K562 (cell line): ENCODE results near the gene HCCS.

ENCODE experiments used
- CREM ChIP-seq: IDR thresholded peaks from 2 replicates; pipeline ENCODE4 v1.6.1; 2014; ENCODE audit warnings: antibody characterized with exemption, low read depth
- CTCF ChIP-seq, 3 experiments: IDR thresholded peaks in 2 of 3; conservative IDR thresholded peaks in 1 of 3; 2 replicates each; pipeline ENCODE4 v1.5.1; 2011 to 2012; ENCODE audit warnings: low read length in 3 of 3, mild to moderate bottlenecking in 3 of 3, control low read depth in 2 of 3, improper control_type of control experiment in 1 of 3, inconsistent platforms in 1 of 3, low read depth in 1 of 3, mixed read lengths in 1 of 3, moderate library complexity in 1 of 3; ENCODE audit not compliant: insufficient read depth in 2 of 3
- EZH2 ChIP-seq: IDR thresholded peaks from 2 replicates; pipeline ENCODE4 v1.6.1; 2012; ENCODE audit warnings: low read depth, mild to moderate bottlenecking, inconsistent platforms, low read length, borderline replicate concordance
- HDAC6 ChIP-seq: IDR thresholded peaks from 2 replicates; pipeline ENCODE4 v1.6.1; 2012; ENCODE audit warnings: low read depth, mild to moderate bottlenecking, control low read depth, inconsistent platforms, low read length, moderate library complexity
- HDGF ChIP-seq: fragments of 450-650 bp; IDR thresholded peaks from 2 replicates; pipeline ENCODE4 v1.6.1; 2016
- MCM5 ChIP-seq: fragments of 450-650 bp; IDR thresholded peaks from 2 replicates; pipeline ENCODE4 v1.6.1; 2016; ENCODE audit warnings: low read depth
- POLR2AphosphoS2 ChIP-seq: IDR thresholded peaks from 2 replicates; pipeline ENCODE4 v1.6.1; 2012; ENCODE audit warnings: low read length, improper control_type of control experiment
- SP1 ChIP-seq: sonication (generic); formaldehyde crosslinking; IDR thresholded peaks from 2 replicates; pipeline ENCODE4 v1.8.1; 2022; ENCODE audit warnings: mild to moderate bottlenecking, missing genetic modification reagents
- ZNF124 ChIP-seq: sonication (generic); formaldehyde crosslinking; IDR thresholded peaks from 2 replicates; pipeline ENCODE4 v1.8.1; 2022; ENCODE audit warnings: missing genetic modification reagents
- ZNF561 ChIP-seq: fragments of 450-650 bp; formaldehyde crosslinking; conservative IDR thresholded peaks from 2 replicates; pipeline ENCODE4 v1.4.0; 2020; ENCODE audit warnings: mild to moderate bottlenecking, moderate library complexity

GRCh38 chrX:11097933-11098332 is 13.2 kb upstream of the HCCS start:
- TF ChIP-seq HDAC6: no peak
- TF ChIP-seq EZH2: no peak
- TF ChIP-seq POLR2AphosphoS2: no peak
- TF ChIP-seq ZNF561: no peak
- no peak for TF ChIP-seq ZNF124 (CRISPR knock-in tag)
- TF ChIP-seq CTCF (IDR thresholded peaks at IDR 0.05 in 2 of 3, conservative IDR thresholded peaks at IDR 0.05 in 1 of 3; ENCODE audit: insufficient read depth in 2 of 3, low read depth in 1 of 3, low read length in 3 of 3): no peak
- TF ChIP-seq CREM: no peak
- TF ChIP-seq HDGF: no peak
- TF ChIP-seq SP1 (CRISPR knock-in tag): no peak
- no peak for TF ChIP-seq MCM5
